HG03045 (cell line): ENCODE results near the gene DGKZ.

Experiments
- ATAC-seq: cut with Tn5 transposase; IDR thresholded peaks from one replicate; pipeline ENCODE4 v1.9.1; 2021; ENCODE audit warnings: mild to moderate bottlenecking, moderate library complexity; ENCODE audit not compliant: unreplicated experiment

The DGKZ gene

DNA sequence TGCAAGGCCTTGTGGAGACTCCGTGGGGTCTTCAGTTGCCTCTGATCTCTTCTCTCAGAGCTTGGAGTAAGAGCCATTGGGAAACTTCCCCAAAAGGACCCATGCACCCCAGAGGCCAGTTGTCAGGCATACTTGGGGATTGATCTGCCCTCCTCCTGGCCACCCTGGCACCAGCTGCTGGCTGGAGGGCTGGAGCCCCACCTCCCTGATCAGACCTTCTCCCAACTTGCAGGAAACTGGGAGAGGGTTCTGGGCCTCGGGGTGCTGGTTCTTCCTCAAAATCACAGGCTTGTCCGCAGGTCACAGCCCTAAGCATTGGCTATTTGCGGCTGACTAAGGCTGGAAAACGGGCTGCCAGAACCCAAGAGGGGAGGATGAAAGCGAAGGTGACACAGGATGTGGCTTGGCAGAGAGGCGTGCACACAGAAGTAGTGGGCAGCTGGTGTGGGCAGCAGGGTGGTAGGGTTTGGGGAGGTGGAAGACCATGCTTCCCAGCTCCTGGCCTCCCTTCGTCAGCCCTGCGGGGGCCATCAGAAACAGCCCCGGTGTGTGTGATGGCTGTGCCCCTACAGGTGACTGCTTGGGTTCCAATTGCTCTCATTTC is 1.3 kb upstream of the DGKZ start:
- no peak for ATAC-seq

GRCh38 chr11:46347637-46348311 is 511 bp downstream of the DGKZ start:
- peak; percentile 6 for ATAC-seq

GRCh38 chr11:46348566-46349401 is 1.5 kb downstream of the DGKZ start:
- no peak for ATAC-seq

- ATAC-seq: no peak
Observed at GRCh38 chr11:46350695-46351094, 3.4 kb downstream of the DGKZ start.

DNA sequence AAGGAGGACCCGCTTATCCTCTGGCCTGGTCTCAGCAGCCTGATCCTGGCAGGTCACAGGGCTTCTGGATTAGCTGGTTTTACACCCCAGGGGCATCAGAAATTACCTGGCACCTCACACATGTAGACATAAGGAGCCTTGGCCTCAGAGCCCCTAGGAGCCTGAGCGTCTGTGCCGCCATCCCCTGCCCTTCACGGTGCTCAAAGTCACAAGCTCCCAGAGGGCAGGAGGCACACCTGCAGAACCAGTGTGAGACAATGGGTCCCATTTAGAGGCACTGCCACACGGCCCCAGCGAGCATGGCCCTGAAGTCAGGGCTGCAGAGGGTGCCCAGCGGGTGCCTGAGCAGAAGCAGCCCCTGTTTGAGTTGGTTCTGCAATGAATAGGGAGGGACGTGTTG is 3.9 kb downstream of the DGKZ start:
- ATAC-seq: no peak

- no peak for ATAC-seq
Observed at GRCh38 chr11:46351606-46352005, 4.3 kb downstream of the DGKZ start.

DNA sequence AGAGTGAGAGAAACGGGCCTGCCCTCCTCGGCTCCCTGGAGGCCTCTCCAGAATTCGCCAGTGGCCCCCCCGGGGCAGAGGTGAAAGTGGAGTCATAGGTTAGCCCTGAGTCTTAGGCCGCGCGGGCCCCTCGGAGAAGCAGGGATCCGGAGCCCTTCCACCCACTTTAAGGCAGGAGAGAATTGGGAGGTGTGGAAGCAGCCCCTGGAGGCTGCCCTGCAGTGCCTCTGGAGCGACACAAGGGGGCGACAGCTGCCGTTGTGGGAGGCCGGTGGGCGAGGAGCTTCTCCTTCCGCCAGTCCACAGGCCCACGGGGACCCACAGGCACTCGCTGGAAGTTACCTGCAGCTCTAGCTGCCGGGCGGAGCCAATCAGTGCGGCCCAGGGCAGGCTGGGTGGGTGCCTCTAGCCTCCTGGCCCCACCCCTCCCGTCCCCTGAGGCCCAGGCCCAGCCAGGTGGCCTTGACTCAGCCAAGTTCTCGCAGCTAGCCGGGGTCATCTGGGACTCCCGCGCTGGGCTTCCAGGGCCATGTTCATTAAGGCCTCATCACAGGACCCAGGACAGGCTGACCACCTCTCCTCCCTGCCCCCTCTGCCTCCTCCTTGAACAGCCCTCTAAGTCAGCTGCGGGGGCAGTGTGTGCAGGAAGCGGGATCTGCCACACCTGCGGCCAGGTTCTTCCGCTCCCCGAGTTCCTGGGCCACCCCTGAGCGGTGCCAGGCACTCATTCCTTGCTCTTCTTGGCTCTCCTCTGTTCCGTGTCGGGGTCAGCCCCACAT is 5.0 kb downstream of the DGKZ start:
- no peak for ATAC-seq

DNA sequence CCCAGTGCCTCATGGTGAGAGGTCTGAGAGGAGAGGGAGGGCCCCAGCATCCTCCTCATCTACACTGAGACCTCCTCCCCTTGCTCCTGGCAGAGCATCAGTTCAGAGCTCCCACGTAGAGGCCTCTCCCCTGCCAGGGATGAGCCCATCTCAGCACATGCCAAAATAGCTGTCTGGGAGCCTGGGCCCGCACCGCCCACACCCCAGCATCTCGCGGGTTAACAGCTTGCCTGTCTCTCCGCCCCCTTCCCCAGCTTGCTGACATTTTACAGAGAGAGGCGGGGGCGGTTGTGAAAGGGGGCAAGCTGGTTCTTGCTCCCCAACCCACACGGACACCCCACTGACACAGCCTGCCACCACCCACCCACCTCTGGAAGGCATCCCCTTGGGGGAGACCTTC is 6.4 kb downstream of the DGKZ start:
- no peak for ATAC-seq

DNA sequence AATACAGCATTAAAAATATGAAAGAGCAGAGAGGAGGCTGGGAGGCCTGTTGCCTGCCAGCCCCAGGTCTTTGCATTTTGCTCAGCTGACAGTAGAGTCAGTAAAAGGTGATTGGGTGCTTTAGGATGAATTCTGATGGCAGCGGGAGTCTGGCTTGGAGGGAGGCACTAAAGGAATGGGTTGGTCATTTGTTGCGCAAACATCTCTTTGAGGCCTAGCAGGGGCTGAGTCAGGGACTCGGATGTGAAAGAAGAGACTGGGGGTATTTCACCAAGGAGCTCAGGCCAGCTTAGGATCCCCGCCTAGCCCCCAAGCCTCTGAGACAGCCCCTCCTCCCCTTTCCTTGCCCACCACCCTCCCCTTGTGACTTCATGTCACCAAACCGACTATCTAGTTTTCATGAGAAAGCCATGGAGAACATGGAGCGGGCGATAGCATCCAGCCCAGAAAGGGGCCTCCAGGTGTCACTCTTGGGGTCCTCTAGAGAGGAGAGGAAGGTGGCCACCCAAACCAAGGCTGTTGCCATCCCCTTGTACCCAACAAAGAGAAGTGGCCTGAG is 9.7 kb downstream of the DGKZ start:
- ATAC-seq: no peak

GRCh38 chr11:46357483-46357936 is 10.2 kb downstream of the DGKZ start:
- ATAC-seq: no peak

- no peak for ATAC-seq
Observed at GRCh38 chr11:46359953-46360352, 12.7 kb downstream of the DGKZ start.

DNA sequence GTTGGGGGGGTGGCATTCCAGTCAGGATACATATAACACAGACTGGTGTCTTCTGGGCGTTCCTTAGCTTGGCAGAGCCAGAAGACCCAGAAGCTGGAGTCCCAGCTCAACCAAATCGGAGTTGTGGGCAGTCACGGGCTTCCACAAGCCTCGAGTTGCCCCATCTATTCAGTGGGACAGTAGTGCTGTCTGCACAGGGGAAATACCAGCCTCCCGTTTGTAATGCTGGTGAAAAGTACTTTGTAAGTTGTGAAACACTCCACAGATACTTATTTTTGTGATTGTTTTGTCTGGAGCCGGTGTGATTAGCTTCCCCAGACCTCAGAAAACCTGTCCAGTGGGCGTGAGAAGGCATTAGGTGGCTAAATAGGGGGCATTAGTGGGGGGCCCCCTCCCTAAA is 13.6 kb downstream of the DGKZ start:
- ATAC-seq: no peak

- ATAC-seq: peak; percentile 77
Observed at GRCh38 chr11:46361283-46362155, 14.3 kb downstream of the DGKZ start.

DNA sequence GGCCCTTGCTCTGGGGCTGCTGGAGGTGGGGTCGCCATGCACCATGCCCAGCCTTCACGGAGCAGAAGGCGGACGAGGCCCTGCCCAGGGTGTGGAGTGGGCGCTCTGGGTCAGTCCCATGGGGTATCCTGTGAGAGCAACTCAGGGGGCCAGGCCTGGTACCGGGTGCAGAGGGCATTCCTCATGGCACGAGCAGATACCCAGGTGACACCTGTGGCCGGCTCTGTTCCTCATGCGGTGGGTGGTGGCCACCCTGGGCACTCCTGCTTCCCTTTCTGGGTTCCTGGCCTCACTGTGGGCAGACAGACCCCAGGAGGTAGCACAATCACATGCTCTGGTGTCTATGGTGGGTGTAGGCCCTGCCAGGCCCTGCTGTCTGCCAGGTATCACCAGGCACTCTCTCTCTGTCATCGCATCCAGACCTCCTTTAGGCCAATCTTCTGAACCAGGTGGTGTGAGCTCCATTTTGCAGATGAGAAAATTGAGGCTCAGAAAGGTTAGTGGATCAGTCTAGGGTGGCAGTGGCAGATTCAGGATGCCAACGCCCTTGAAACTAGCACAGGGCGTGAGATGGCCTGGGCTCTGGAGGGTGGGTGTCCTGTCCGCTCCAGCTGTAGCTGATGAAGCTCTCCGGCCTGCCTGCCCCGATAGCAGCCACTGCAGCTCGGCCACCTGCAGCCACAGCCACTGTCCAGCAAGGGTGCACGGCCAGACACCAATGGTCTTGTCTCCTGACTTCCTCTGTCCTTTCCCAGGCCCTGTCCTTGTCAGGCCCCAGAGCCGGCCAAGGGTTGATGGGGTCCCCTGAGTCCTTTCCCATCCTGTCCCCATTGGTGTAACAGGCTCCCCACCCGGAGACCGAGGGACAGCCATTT is 15.1 kb downstream of the DGKZ start:
- ATAC-seq: no peak

- ATAC-seq: no peak
Observed at GRCh38 chr11:46363031-46363407, 15.8 kb downstream of the DGKZ start.

DNA sequence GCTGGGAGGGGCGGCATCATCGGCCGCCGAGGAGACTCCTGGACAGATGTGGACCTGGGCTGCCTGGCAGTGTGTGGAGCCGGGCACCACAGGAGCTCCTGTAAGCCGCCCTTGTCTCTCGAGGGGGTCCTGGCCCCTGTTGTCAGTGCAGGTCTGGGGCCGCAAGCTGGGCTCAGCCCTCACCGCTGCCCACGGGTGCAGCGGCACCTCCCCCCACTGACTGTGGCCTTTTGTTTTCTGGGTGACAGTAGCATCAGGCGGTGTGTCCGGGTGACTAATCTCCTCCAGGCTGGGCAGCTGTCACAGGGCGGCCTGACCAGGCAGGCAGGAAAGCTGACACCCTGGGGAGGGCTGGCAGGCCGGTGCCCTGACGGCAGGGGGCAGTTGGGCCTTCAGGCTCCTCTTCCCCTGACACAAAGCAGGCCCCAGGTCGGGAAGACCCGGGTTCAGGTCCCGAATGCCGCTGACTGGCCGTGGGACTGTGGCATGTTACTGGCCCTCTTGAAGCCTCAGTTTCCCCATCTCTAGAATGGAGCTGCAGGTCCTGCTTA is 16.3 kb downstream of the DGKZ start:
- ATAC-seq: no peak

DNA sequence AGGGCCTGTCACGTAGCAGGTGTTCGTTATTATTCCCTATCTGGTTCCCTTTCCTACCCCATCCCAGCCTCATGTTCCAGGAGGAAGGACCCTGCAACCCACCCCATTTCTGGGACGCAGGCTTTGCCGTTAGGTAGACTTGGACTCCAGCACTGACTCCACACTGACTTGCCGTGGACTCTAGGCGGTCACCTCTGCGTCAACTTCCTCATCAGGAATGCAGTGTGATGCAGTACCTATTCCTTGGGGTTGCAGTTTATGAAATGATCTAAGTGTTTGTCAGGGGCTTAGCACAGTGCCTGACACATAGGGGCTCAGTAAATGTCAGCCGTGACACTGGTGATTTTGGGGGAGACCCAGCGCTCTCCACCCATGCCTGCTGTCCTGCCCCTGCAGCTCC is 16.8 kb downstream of the DGKZ start:
- no peak for ATAC-seq

DNA sequence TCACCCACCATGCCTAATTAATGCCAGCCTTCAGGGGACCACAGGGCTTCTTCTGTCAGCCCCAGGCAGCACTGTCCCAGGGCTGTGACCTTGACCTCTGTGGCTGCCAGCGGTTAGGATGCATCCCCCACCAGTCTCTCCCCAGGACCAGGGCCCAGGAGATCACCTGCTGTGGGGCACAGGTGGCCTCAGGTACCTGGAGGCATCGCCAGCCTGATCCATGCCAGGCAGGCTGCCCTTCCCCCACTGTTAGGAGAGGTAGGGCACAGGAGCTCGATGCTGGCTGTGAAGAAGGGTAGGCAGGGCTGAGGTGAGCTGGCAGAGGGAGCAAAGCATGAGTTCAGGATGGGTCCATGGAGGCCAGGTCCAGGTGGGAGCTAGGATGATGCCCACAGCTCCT is 17.5 kb downstream of the DGKZ start:
- no peak for ATAC-seq

DNA sequence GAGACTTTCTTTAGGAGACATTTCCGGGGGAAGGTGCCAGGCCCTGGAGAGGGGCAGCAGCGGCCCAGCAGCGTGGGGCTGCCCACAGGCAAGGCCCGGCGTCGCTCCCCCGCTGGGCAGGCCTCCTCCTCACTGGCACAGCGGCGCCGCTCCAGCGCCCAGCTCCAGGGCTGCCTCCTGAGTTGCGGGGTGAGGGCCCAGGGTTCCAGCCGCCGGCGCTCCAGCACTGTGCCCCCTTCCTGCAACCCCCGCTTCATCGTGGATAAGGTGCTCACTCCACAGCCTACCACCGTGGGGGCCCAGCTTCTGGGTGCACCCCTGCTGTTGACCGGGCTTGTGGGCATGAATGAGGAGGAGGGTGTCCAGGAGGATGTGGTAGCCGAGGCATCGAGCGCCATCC is 19.0 kb downstream of the DGKZ start:
- no peak for ATAC-seq
